Measurements from ENCODE around the gene MSGN1.

Gene MSGN1

GRCh38 chr2:17864676-17865075, 48.4 kb downstream of the MSGN1 start:
- H3K4me1 ChIP-seq (ENCODE audit: control insufficient read depth, insufficient read depth, low read length): no peaks in the 10 kb centered on the region
- no peak overlapping the region for H3K27ac ChIP-seq (ENCODE audit: low read depth, low read length)
- H3K36me3 ChIP-seq (ENCODE audit: control insufficient read depth, insufficient read depth, low read length): no peaks in the 10 kb centered on the region
- H3K4me3 ChIP-seq (ENCODE audit: low read length): no peak overlapping the region
- H3K9ac ChIP-seq (ENCODE audit: low read length): no peak overlapping the region
- no peaks in the 10 kb centered on the region for H3K27me3 ChIP-seq (ENCODE audit: control insufficient read depth, insufficient read depth, low read length)

- no peaks in the 10 kb centered on the region for H3K36me3 ChIP-seq (ENCODE audit: control insufficient read depth, insufficient read depth, low read length)
- no peaks in the 10 kb centered on the region for H3K27me3 ChIP-seq (ENCODE audit: control insufficient read depth, insufficient read depth, low read length)
- no peak overlapping the region for H3K4me3 ChIP-seq (ENCODE audit: low read length)
- no peaks in the 10 kb centered on the region for H3K4me1 ChIP-seq (ENCODE audit: control insufficient read depth, insufficient read depth, low read length)
- no peak overlapping the region for H3K9ac ChIP-seq (ENCODE audit: low read length)
- H3K27ac ChIP-seq (ENCODE audit: low read depth, low read length): no peak overlapping the region
Measured at GRCh38 chr2:17867133-17867532, 50.9 kb downstream of the MSGN1 start.

Measured in rectal smooth muscle tissue (tissue), 1 donor.